HepG2 (cell line): ENCODE data around the gene MMP7. TPM values are rescaled to one million over a fixed set of nuclear protein-coding genes. Genes with fewer than 3 reads are reported as not detected.
A peak's percentile ranks its signal among the peaks of the same experiment; 100 is the strongest.

Source experiments
- ADNP ChIP-seq: sonication (generic); formaldehyde crosslinking; IDR thresholded peaks from 2 replicates; pipeline ENCODE4 v1.4.0; 2020; ENCODE audit warnings: missing genetic modification reagents
- CENPT ChIP-seq: sonication (generic); formaldehyde crosslinking; IDR thresholded peaks from 2 replicates; pipeline ENCODE4 v1.8.0; 2022; ENCODE audit warnings: low read depth, mild to moderate bottlenecking, moderate library complexity, missing genetic modification reagents
- ELF3 ChIP-seq: IDR thresholded peaks from 2 replicates; pipeline ENCODE4 v1.6.1; 2016; ENCODE audit warnings: missing genetic modification reagents, missing compliant biosample characterization
- MAX ChIP-seq: IDR thresholded peaks from 2 replicates; pipeline ENCODE4 v1.6.1; 2012; ENCODE audit warnings: inconsistent platforms
- NFKB2 ChIP-seq: sonication (generic); formaldehyde crosslinking; IDR thresholded peaks from 2 replicates; pipeline ENCODE4 v1.4.0; 2020; ENCODE audit warnings: missing genetic modification reagents, borderline replicate concordance
- NR2C2 ChIP-seq: sonication (generic); formaldehyde crosslinking; IDR thresholded peaks from 2 replicates; pipeline ENCODE4 v1.4.0; 2020; ENCODE audit warnings: missing genetic modification reagents, mild to moderate bottlenecking, moderate library complexity, borderline replicate concordance
- PHF5A ChIP-seq: IDR thresholded peaks from one replicate; pipeline ENCODE4 v1.6.1; 2018; ENCODE audit warnings: low read depth, missing genetic modification reagents; ENCODE audit not compliant: unreplicated experiment
- RELA ChIP-seq: sonication (generic); formaldehyde crosslinking; IDR thresholded peaks from 2 replicates; pipeline ENCODE4 v1.4.0; 2020; ENCODE audit warnings: missing genetic modification reagents
- ZKSCAN5 ChIP-seq: sonication (generic); formaldehyde crosslinking; IDR thresholded peaks from 2 replicates; pipeline ENCODE4 v1.5.1; 2020; ENCODE audit warnings: mild to moderate bottlenecking, missing genetic modification reagents
- ZNF253 ChIP-seq: sonication (generic); formaldehyde crosslinking; IDR thresholded peaks from 2 replicates; pipeline ENCODE4 v1.8.0; 2022; ENCODE audit warnings: mild to moderate bottlenecking, missing genetic modification reagents, borderline replicate concordance
- ZNF280B ChIP-seq: sonication (generic); formaldehyde crosslinking; IDR thresholded peaks from 2 replicates; pipeline ENCODE4 v1.5.0; 2020; ENCODE audit warnings: missing genetic modification reagents, mild to moderate bottlenecking, borderline replicate concordance
- ZNF407 ChIP-seq: sonication (generic); formaldehyde crosslinking; IDR thresholded peaks from one replicate; pipeline ENCODE4 v1.5.1; 2020; ENCODE audit warnings: mild to moderate bottlenecking, missing genetic modification reagents; ENCODE audit errors: not compliant biosample characterization
- ZNF687 ChIP-seq: sonication (generic); formaldehyde crosslinking; IDR thresholded peaks from 2 replicates; pipeline ENCODE4 v1.5.1; 2020; ENCODE audit warnings: mild to moderate bottlenecking, missing genetic modification reagents, moderate library complexity
- ZSCAN9 ChIP-seq: IDR thresholded peaks from 2 replicates; pipeline ENCODE4 v1.6.1; 2016; ENCODE audit warnings: borderline replicate concordance
- polyA plus RNA-seq, 8 experiments: library from polyadenylated mRNA; depleted of rRNA in 3 of 8; stranded (reverse) in 7 of 8; unstranded in 1 of 8; fragments of >200 nt; fragmentation: Illumina TruSeq in 4 of 8; extraction: Trizol in 4 of 8; gene quantifications; 2 replicates each; pipeline versions ENCODE4 v1.2.1 to v1.2.3, GENCODE V29; 2011 to 2016; ENCODE audit warnings: low read depth in 4 of 8, missing spikeins in 1 of 8, mixed read lengths in 1 of 8; ENCODE audit not compliant: insufficient read depth in 1 of 8
- total RNA-seq, 5 experiments: library from RNA; depleted of rRNA; stranded (reverse); fragments of >200 nt; fragmentation: Illumina TruSeq; extraction: Trizol; gene quantifications; 2 replicates each; pipeline ENCODE4 v1.2.3, GENCODE V29; 2016; ENCODE audit warnings: low read depth in 1 of 5

Gene MMP7
- total and polyA plus RNA-seq, 2 of the 13 experiments (the other 11 are each of a cell fraction or from before 2014, with no cell fraction given) = 0.17 TPM; not detected in 1

- TF ChIP-seq ZNF407 (CRISPR knock-in tag) (no peak), ZNF687 (CRISPR knock-in tag) (no peak), ZKSCAN5 (CRISPR knock-in tag) (no peak), CENPT (CRISPR knock-in tag) (no peak), MAX (0 out of 2 replicates have a peak, but pooled peaks have one; percentile 43), ZNF253 (no peak), ELF3 (peak; percentile 99), NFKB2 (CRISPR knock-in tag) (no peak), ADNP (no peak), RELA (no peak), NR2C2 (no peak), ZNF280B (CRISPR knock-in tag) (no peak), ZSCAN9 (peak; percentile 57; the same call in 1 of the 2 replicates), PHF5A (CRISPR knock-in tag) (peak; percentile 66)
These were observed 53.7 kb downstream of the MMP7 start (continued) for GRCh38 chr11:102476812-102477211.
